Astrocyte (in vitro differentiated cells and primary cell): Measurements from ENCODE around the gene ZNF729. TPM values are rescaled to one million over a fixed set of nuclear protein-coding genes. Genes with fewer than 3 reads are reported as not detected.

Source experiments
- DNase-seq: peaks from one replicate; pipeline ENCODE4 v3.0.0-alpha.2; 2010; ENCODE audit warnings: low read depth
- FAIRE-seq: peaks from 2 replicates; lab custom pipeline; 2011; peaks lifted over from hg19 to GRCh38; lab: Jason Lieb, UNC
- H2AFZ ChIP-seq: 2 replicates; pipeline ENCODE4 v1.6.0; 2012; ENCODE audit warnings: low read depth, low read length, inconsistent platforms
- H3K27ac ChIP-seq: 2 replicates; pipeline ENCODE4 v1.5.1; 2011; ENCODE audit warnings: low read depth, low read length, inconsistent platforms
- H3K27me3 ChIP-seq: 2 replicates; pipeline ENCODE4 v1.6.0; 2011; ENCODE audit warnings: low read length, inconsistent platforms; ENCODE audit not compliant: insufficient read depth
- H3K36me3 ChIP-seq: 2 replicates; pipeline ENCODE4 v1.5.1; 2011; ENCODE audit warnings: low read length, inconsistent platforms; ENCODE audit not compliant: insufficient read depth
- H3K4me1 ChIP-seq: 2 replicates; pipeline ENCODE4 v1.5.1; 2011; ENCODE audit warnings: low read length, inconsistent platforms; ENCODE audit not compliant: insufficient read depth
- H3K4me2 ChIP-seq: 2 replicates; pipeline ENCODE4 v1.6.0; 2012; ENCODE audit warnings: low read length, inconsistent platforms
- H3K4me3 ChIP-seq: 2 replicates; pipeline ENCODE4 v1.5.1; 2011; ENCODE audit warnings: low read depth, mild to moderate bottlenecking, low read length, inconsistent platforms; ENCODE audit not compliant: insufficient read depth
- H3K79me2 ChIP-seq: 2 replicates; pipeline ENCODE4 v1.6.0; 2012; ENCODE audit warnings: mild to moderate bottlenecking, low read length, inconsistent platforms; ENCODE audit not compliant: insufficient read depth
- H3K9ac ChIP-seq: 2 replicates; pipeline ENCODE4 v1.6.0; 2012; ENCODE audit warnings: mild to moderate bottlenecking, low read length, inconsistent platforms
- H3K9me3 ChIP-seq: 2 replicates; pipeline ENCODE4 v1.5.1; 2012; ENCODE audit warnings: low read depth, mild to moderate bottlenecking, low read length, inconsistent platforms; ENCODE audit not compliant: insufficient read depth
- H4K20me1 ChIP-seq: 2 replicates; pipeline ENCODE4 v1.6.0; 2012; ENCODE audit warnings: low read length, inconsistent platforms; ENCODE audit not compliant: insufficient read depth
- H3K27ac Mint-ChIP-seq: one replicate; pipeline ENCODE4 v1.8.0; 2021; ENCODE audit warnings: mild to moderate bottlenecking, mixed read lengths; ENCODE audit not compliant: unreplicated experiment
- H3K27me3 Mint-ChIP-seq: one replicate; pipeline ENCODE4 v1.8.0; 2021; ENCODE audit warnings: low read depth, mixed read lengths; ENCODE audit not compliant: unreplicated experiment
- H3K36me3 Mint-ChIP-seq: one replicate; pipeline ENCODE4 v1.8.0; 2021; ENCODE audit warnings: low read depth, mixed read lengths; ENCODE audit not compliant: unreplicated experiment
- H3K4me1 Mint-ChIP-seq: one replicate; pipeline ENCODE4 v1.8.0; 2021; ENCODE audit warnings: low read depth, mixed read lengths; ENCODE audit not compliant: unreplicated experiment
- H3K4me3 Mint-ChIP-seq: one replicate; pipeline ENCODE4 v1.8.0; 2021; ENCODE audit warnings: mild to moderate bottlenecking, moderate library complexity, mixed read lengths; ENCODE audit not compliant: unreplicated experiment
- H3K9me3 Mint-ChIP-seq: one replicate; pipeline ENCODE4 v1.8.0; 2021; ENCODE audit warnings: mild to moderate bottlenecking, mixed read lengths; ENCODE audit not compliant: unreplicated experiment
- CTCF ChIP-seq: IDR thresholded peaks from 2 replicates; pipeline ENCODE4 v1.5.1; 2011; ENCODE audit warnings: low read depth, mild to moderate bottlenecking, inconsistent platforms, low read length, moderate library complexity; ENCODE audit not compliant: insufficient read depth
- EZH2 ChIP-seq: IDR thresholded peaks from 2 replicates; pipeline ENCODE4 v1.6.1; 2012; ENCODE audit warnings: mild to moderate bottlenecking, low read length, inconsistent platforms; ENCODE audit not compliant: insufficient read depth
- total RNA-seq: library from RNA; stranded (reverse); gene quantifications from 2 replicates; pipeline ENCODE4 v1.2.1, GENCODE V29; 2021

ZNF729 gene
- total RNA-seq, 1 donor from 2014 or later: not detected

- no peak overlapping the region for H3K27ac Mint-ChIP-seq
- no peaks in the 10 kb centered on the region for H3K4me1 Mint-ChIP-seq
- Histone ChIP-seq H3K27me3 (no peaks in the 10 kb centered on the region), H3K36me3 (no peaks in the 10 kb centered on the region), H3K4me1 (no peaks in the 10 kb centered on the region), H3K9ac (no peak overlapping the region), H3K4me2 (no peak overlapping the region), H2AFZ (no peak overlapping the region), H3K9me3 (peaks cover 15% of the 10 kb centered on the region), H3K4me3 (no peak overlapping the region), H3K27ac (no peak overlapping the region), H4K20me1 (no peaks in the 10 kb centered on the region), H3K79me2 (no peaks in the 10 kb centered on the region)
- TF ChIP-seq CTCF (no peak), EZH2 (no peak)
- DNase-seq (no peak), FAIRE-seq (no peak)
- H3K9me3 Mint-ChIP-seq: peaks cover 22% of the 10 kb centered on the region
- H3K36me3 Mint-ChIP-seq: no peaks in the 10 kb centered on the region
- no peak overlapping the region for H3K4me3 Mint-ChIP-seq
- no peaks in the 10 kb centered on the region for H3K27me3 Mint-ChIP-seq
Observed at GRCh38 chr19:22335716-22336115, 49.5 kb downstream of the ZNF729 start.

- H3K9ac ChIP-seq: no peak overlapping the region
- no peak overlapping the region for H3K4me3 Mint-ChIP-seq
- no peaks in the 10 kb centered on the region for H3K27me3 ChIP-seq
- no peaks in the 10 kb centered on the region for H3K27me3 Mint-ChIP-seq
- FAIRE-seq (no peak), DNase-seq (no peak)
- no peak overlapping the region for H3K27ac ChIP-seq
- no peaks in the 10 kb centered on the region for H3K4me1 Mint-ChIP-seq
- no peak overlapping the region for H2AFZ ChIP-seq
- no peaks in the 10 kb centered on the region for H4K20me1 ChIP-seq
- peaks cover 16% of the 10 kb centered on the region for H3K9me3 Mint-ChIP-seq
- no peaks in the 10 kb centered on the region for H3K79me2 ChIP-seq
- TF ChIP-seq CTCF: no peak
- no peak for TF ChIP-seq EZH2
- peaks cover 7% of the 10 kb centered on the region for H3K9me3 ChIP-seq
- H3K4me3 ChIP-seq: no peak overlapping the region
- H3K36me3 Mint-ChIP-seq: no peaks in the 10 kb centered on the region
- no peak overlapping the region for H3K4me2 ChIP-seq
- H3K4me1 ChIP-seq: no peaks in the 10 kb centered on the region
- no peak overlapping the region for H3K27ac Mint-ChIP-seq
- H3K36me3 ChIP-seq: no peaks in the 10 kb centered on the region
Observed at GRCh38 chr19:22354665-22355064, 68.4 kb downstream of the ZNF729 start.

Other genes starting within 250 kb of the ZNF729 start
- gene ZNF257, start 234.0 kb upstream of the ZNF729 start, total RNA-seq: not detected in 2 replicates
- 0.07 TPM in 1 of 2 replicates, not detected in the other for gene ZNF676, start 89.5 kb upstream of the ZNF729 start, total RNA-seq
- not detected in 2 replicates for gene ZNF98, start 135.9 kb downstream of the ZNF729 start, total RNA-seq